ENCODE measurements around the gene SEMA4D. TPM values are rescaled to one million over a fixed set of nuclear protein-coding genes. Genes with fewer than 3 reads are reported as not detected.

Gene SEMA4D
- polyA plus RNA-seq, 1 donor from 2014 or later = 34.0 TPM

DNA sequence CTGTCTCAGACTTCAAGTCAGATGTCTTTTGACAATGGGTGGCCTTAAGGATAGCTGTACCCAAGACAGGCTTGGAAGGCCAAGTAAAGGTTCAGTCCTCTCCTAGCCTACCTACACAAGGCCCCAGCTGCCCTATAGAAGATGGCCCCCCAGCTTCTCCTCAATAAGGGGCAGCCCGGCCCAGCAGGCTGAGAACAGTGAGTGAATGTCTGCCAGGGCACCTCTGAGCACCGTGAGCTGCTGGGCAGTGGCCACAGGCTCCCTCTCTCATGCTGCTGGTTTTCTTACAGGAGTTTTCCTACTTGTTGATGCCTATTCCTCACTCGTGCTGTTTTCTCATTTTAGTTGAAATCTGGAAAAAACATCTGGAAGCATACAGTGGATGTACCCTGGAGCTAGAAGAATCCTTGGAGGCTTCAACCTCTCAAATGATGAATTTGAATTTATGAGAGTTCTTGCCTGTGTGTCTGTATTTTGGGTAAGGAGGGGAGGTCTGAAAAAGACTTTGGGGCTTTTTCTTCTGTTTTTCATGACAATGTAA lies 139.5 kb downstream of the SEMA4D start:
- H3K4me2 ChIP-seq (ENCODE audit: low read length) = no peak overlapping the region
- H4K20me1 ChIP-seq (ENCODE audit: insufficient read depth) = no peaks in the 10 kb centered on the region
- no peaks in the 10 kb centered on the region for H3F3A ChIP-seq (ENCODE audit: insufficient read depth, low read length, poor library complexity, severe bottlenecking)
- H3K27ac ChIP-seq (ENCODE audit: low read length) = no peak overlapping the region
- no peaks in the 10 kb centered on the region for H3K9me3 ChIP-seq (ENCODE audit: low read length)
- H3K9me2 ChIP-seq (ENCODE audit: insufficient read depth, low read length) = no peaks in the 10 kb centered on the region
- H3K27me3 ChIP-seq (ENCODE audit: insufficient read depth, low read depth, low read length) = no peaks in the 10 kb centered on the region
- no peak overlapping the region for H2AFZ ChIP-seq (ENCODE audit: low read depth, low read length)
- H3K79me2 ChIP-seq (replicated peaks; ENCODE audit: insufficient read depth, low read length) = no peaks in the 10 kb centered on the region
- H3K36me3 ChIP-seq (ENCODE audit: insufficient read depth, low read length) = peaks cover 11% of the 10 kb centered on the region
- no peak overlapping the region for H3K9ac ChIP-seq (ENCODE audit: low read length)
- TF ChIP-seq POLR2AphosphoS5 (IDR thresholded peaks at IDR 0.05) = no peak
- no peak for TF ChIP-seq EZH2 (IDR thresholded peaks at IDR 0.05; ENCODE audit: borderline replicate concordance, insufficient read depth, low read length, poor library complexity, severe bottlenecking)
- no peak overlapping the region for H3K4me3 ChIP-seq (ENCODE audit: low read length)

DNA sequence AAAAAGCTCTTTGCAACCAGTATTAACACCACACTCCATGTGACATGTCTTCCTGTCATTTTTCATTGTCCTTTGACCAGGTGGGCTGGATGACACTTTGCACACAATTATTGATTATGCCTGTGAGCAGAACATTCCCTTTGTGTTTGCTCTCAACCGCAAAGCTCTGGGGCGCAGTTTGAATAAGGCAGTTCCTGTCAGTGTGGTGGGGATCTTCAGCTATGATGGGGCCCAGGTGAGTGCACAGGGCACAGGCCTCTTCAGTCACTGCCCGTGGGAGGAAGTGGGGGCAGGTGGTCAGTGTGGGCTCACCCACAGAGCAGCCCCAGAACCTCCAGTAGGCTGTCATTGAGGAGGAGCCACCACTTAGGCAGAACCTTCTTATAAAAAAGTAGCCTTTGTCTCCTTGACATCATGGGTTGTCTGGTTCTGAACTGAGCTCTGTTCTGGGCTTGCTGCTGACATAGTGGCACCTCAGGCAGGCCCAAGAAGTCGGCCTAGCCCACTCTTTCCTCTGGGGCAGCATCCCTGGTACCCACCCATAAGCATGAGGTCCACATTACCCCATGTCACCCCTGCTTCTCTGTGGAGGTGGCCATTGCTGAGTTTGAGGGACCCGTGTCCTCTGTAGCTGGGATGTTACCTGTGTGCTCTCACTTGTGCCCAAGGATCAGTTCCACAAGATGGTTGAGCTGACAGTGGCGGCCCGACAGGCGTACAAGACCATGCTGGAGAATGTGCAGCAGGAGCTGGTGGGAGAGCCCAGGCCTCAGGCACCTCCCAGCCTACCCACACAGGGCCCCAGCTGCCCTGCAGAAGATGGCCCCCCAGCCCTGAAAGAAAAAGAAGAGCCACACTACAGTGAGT lies 140.3 kb downstream of the SEMA4D start:
- Histone ChIP-seq H3K4me2 (ENCODE audit: low read length) (no peak overlapping the region), H2AFZ (ENCODE audit: low read depth, low read length) (no peak overlapping the region), H4K20me1 (ENCODE audit: insufficient read depth) (no peaks in the 10 kb centered on the region), H3K79me2 (replicated peaks; ENCODE audit: insufficient read depth, low read length) (no peaks in the 10 kb centered on the region), H3K9me2 (ENCODE audit: insufficient read depth, low read length) (no peaks in the 10 kb centered on the region), H3K9me3 (ENCODE audit: low read length) (no peaks in the 10 kb centered on the region), H3K36me3 (ENCODE audit: insufficient read depth, low read length) (peaks cover 11% of the 10 kb centered on the region), H3F3A (ENCODE audit: insufficient read depth, low read length, poor library complexity, severe bottlenecking) (no peaks in the 10 kb centered on the region), H3K4me3 (ENCODE audit: low read length) (no peak overlapping the region), H3K27ac (ENCODE audit: low read length) (peak overlapping the region; percentile 32), H3K9ac (ENCODE audit: low read length) (no peak overlapping the region), H3K27me3 (ENCODE audit: insufficient read depth, low read depth, low read length) (no peaks in the 10 kb centered on the region)
- TF ChIP-seq SMC3 (conservative IDR thresholded peaks at IDR 0.05; ENCODE audit: poor library complexity) (no peak), TAF1 (IDR thresholded peaks at IDR 0.05; ENCODE audit: low read depth) (no peak), RAD21 (conservative IDR thresholded peaks at IDR 0.05) (no peak), MXI1 (conservative IDR thresholded peaks at IDR 0.05; ENCODE audit: poor library complexity, severe bottlenecking) (no peak), POLR2AphosphoS5 (IDR thresholded peaks at IDR 0.05) (no peak), EZH2 (IDR thresholded peaks at IDR 0.05; ENCODE audit: borderline replicate concordance, insufficient read depth, low read length, poor library complexity, severe bottlenecking) (no peak), EP300 (conservative IDR thresholded peaks at IDR 0.05; ENCODE audit: poor library complexity, severe bottlenecking) (no peak)
- TF ChIP-seq, protein P1, sequence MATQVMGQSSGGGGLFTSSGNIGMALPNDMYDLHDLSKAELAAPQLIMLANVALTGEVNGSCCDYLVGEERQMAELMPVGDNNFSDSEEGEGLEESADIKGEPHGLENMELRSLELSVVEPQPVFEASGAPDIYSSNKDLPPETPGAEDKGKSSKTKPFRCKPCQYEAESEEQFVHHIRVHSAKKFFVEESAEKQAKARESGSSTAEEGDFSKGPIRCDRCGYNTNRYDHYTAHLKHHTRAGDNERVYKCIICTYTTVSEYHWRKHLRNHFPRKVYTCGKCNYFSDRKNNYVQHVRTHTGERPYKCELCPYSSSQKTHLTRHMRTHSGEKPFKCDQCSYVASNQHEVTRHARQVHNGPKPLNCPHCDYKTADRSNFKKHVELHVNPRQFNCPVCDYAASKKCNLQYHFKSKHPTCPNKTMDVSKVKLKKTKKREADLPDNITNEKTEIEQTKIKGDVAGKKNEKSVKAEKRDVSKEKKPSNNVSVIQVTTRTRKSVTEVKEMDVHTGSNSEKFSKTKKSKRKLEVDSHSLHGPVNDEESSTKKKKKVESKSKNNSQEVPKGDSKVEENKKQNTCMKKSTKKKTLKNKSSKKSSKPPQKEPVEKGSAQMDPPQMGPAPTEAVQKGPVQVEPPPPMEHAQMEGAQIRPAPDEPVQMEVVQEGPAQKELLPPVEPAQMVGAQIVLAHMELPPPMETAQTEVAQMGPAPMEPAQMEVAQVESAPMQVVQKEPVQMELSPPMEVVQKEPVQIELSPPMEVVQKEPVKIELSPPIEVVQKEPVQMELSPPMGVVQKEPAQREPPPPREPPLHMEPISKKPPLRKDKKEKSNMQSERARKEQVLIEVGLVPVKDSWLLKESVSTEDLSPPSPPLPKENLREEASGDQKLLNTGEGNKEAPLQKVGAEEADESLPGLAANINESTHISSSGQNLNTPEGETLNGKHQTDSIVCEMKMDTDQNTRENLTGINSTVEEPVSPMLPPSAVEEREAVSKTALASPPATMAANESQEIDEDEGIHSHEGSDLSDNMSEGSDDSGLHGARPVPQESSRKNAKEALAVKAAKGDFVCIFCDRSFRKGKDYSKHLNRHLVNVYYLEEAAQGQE (IDR thresholded peaks at IDR 0.05; ENCODE audit: borderline replicate concordance) = no peak
- TF ChIP-seq, protein P2, sequence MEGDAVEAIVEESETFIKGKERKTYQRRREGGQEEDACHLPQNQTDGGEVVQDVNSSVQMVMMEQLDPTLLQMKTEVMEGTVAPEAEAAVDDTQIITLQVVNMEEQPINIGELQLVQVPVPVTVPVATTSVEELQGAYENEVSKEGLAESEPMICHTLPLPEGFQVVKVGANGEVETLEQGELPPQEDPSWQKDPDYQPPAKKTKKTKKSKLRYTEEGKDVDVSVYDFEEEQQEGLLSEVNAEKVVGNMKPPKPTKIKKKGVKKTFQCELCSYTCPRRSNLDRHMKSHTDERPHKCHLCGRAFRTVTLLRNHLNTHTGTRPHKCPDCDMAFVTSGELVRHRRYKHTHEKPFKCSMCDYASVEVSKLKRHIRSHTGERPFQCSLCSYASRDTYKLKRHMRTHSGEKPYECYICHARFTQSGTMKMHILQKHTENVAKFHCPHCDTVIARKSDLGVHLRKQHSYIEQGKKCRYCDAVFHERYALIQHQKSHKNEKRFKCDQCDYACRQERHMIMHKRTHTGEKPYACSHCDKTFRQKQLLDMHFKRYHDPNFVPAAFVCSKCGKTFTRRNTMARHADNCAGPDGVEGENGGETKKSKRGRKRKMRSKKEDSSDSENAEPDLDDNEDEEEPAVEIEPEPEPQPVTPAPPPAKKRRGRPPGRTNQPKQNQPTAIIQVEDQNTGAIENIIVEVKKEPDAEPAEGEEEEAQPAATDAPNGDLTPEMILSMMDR (IDR thresholded peaks at IDR 0.05; ENCODE audit: poor library complexity, severe bottlenecking) = no peak
